H9 (cell line): ENCODE results near the gene CFAP97D1. TPM values are rescaled to one million over a fixed set of nuclear protein-coding genes. Genes with fewer than 3 reads are reported as not detected.

Source experiments
- DNase-seq: peaks from one replicate; pipeline ENCODE4 v3.0.0-alpha.2; 2017
- H2AFZ ChIP-seq: one replicate; pipeline ENCODE4 v1.6.1; 2013; ENCODE audit warnings: mild to moderate bottlenecking, low read length, control low read depth, moderate library complexity
- H2AK5ac ChIP-seq: 2 replicates; pipeline ENCODE4 v1.6.1; 2013; ENCODE audit warnings: low read length, control low read depth, mixed read lengths; ENCODE audit not compliant: insufficient read length
- H2BK120ac ChIP-seq: one replicate; pipeline ENCODE4 v1.6.1; 2013; ENCODE audit warnings: low read depth, mild to moderate bottlenecking, low read length, control low read depth, inconsistent platforms; ENCODE audit not compliant: poor library complexity, severe bottlenecking
- H2BK12ac ChIP-seq: 2 replicates; pipeline ENCODE4 v1.6.1; 2013; ENCODE audit warnings: low read length, control low read depth, mixed read lengths, low read depth; ENCODE audit not compliant: insufficient read length
- H2BK15ac ChIP-seq: 2 replicates; pipeline ENCODE4 v1.6.1; 2013; ENCODE audit warnings: low read depth, low read length, control low read depth
- H2BK20ac ChIP-seq: one replicate; pipeline ENCODE4 v1.6.1; 2013; ENCODE audit warnings: low read depth, mild to moderate bottlenecking, low read length, control low read depth, inconsistent platforms; ENCODE audit not compliant: poor library complexity, severe bottlenecking
- H2BK5ac ChIP-seq: 2 replicates; pipeline ENCODE4 v1.6.1; 2013; ENCODE audit warnings: low read length, control low read depth, mixed read lengths; ENCODE audit not compliant: insufficient read length
- H3K14ac ChIP-seq: 2 replicates; pipeline ENCODE4 v1.6.1; 2013; ENCODE audit warnings: low read length, control low read depth; ENCODE audit not compliant: insufficient read depth
- H3K18ac ChIP-seq: 2 replicates; pipeline ENCODE4 v1.6.1; 2013; ENCODE audit warnings: low read depth, mild to moderate bottlenecking, mixed read lengths, low read length, control low read depth; ENCODE audit not compliant: insufficient read length
- H3K23ac ChIP-seq: 2 replicates; pipeline ENCODE4 v1.6.1; 2013; ENCODE audit warnings: low read length, control low read depth, mixed read lengths, low read depth; ENCODE audit not compliant: insufficient read length
- H3K23me2 ChIP-seq: 2 replicates; pipeline ENCODE4 v1.6.1; 2013; ENCODE audit warnings: low read depth, mild to moderate bottlenecking, mixed read lengths, low read length, control low read depth; ENCODE audit not compliant: insufficient read length, poor library complexity, severe bottlenecking
- H3K27ac ChIP-seq: 2 replicates; pipeline ENCODE4 v1.5.1; 2013; ENCODE audit warnings: low read length, control low read depth, mixed read lengths, low read depth; ENCODE audit not compliant: insufficient read length
- H3K27me3 ChIP-seq: 2 replicates; pipeline ENCODE4 v1.6.1; 2013; ENCODE audit warnings: low read length, control low read depth, inconsistent platforms; ENCODE audit not compliant: insufficient read depth
- H3K4ac ChIP-seq: 2 replicates; pipeline ENCODE4 v1.6.1; 2013; ENCODE audit warnings: low read depth, mild to moderate bottlenecking, control low read depth, inconsistent platforms, low read length, moderate library complexity
- H3K4me1 ChIP-seq: 2 replicates; pipeline ENCODE4 v1.6.1; 2013; ENCODE audit warnings: low read length, control low read depth, inconsistent platforms; ENCODE audit not compliant: insufficient read depth
- H3K4me2 ChIP-seq: 2 replicates; pipeline ENCODE4 v1.6.1; 2013; ENCODE audit warnings: low read length, control low read depth, mixed read lengths; ENCODE audit not compliant: insufficient read length, insufficient read depth
- H3K56ac ChIP-seq: 2 replicates; pipeline ENCODE4 v1.6.1; 2013; ENCODE audit warnings: low read depth, mild to moderate bottlenecking, mixed read lengths, low read length, control low read depth; ENCODE audit not compliant: insufficient read length
- H3K79me1 ChIP-seq: 2 replicates; pipeline ENCODE4 v1.6.1; 2013; ENCODE audit warnings: low read depth, mild to moderate bottlenecking, moderate library complexity, low read length, control low read depth, inconsistent platforms; ENCODE audit not compliant: insufficient read depth, poor library complexity, severe bottlenecking
- H3K79me2 ChIP-seq: 2 replicates; pipeline ENCODE4 v1.6.1; 2013; ENCODE audit warnings: low read length, control low read depth, inconsistent platforms; ENCODE audit not compliant: insufficient read depth
- H3K9ac ChIP-seq: 2 replicates; pipeline ENCODE4 v1.6.1; 2013; ENCODE audit warnings: low read length, control low read depth, mixed read lengths; ENCODE audit not compliant: insufficient read length; ENCODE audit errors: extremely low read depth
- H3K9me3 ChIP-seq: one replicate; pipeline ENCODE4 v1.6.1; 2013; ENCODE audit warnings: low read depth, low read length, inconsistent platforms; ENCODE audit not compliant: control insufficient read depth
- H3T11ph ChIP-seq: one replicate; pipeline ENCODE4 v1.6.1; 2013; ENCODE audit warnings: mild to moderate bottlenecking, low read length, control low read depth, inconsistent platforms
- H4K20me1 ChIP-seq: one replicate; pipeline ENCODE4 v1.6.1; 2013; ENCODE audit not compliant: control insufficient read depth, insufficient read length, insufficient read depth
- H4K5ac ChIP-seq: 2 replicates; pipeline ENCODE4 v1.6.1; 2013; ENCODE audit warnings: low read depth, mild to moderate bottlenecking, mixed read lengths, low read length, control low read depth; ENCODE audit not compliant: insufficient read length
- H4K8ac ChIP-seq: replicated peaks from 2 replicates; pipeline ENCODE4 v1.6.1; 2013; ENCODE audit warnings: low read length, control low read depth, mixed read lengths, low read depth; ENCODE audit not compliant: insufficient read length
- H4K91ac ChIP-seq: 2 replicates; pipeline ENCODE4 v1.6.1; 2013; ENCODE audit warnings: low read depth, mild to moderate bottlenecking, moderate library complexity, mixed read lengths, low read length, control low read depth; ENCODE audit not compliant: insufficient read length
- H3K27ac Mint-ChIP-seq, 3 experiments: 2 replicates in 2 of 3; 3 replicates in 1 of 3; pipeline ENCODE4 v1.8.0; 2020 to 2021; ENCODE audit warnings: mixed read lengths in 3 of 3, mild to moderate bottlenecking in 1 of 3, moderate library complexity in 1 of 3
- H3K27me3 Mint-ChIP-seq: 2 replicates; pipeline ENCODE4 v1.8.0; 2021; ENCODE audit warnings: low read depth, mild to moderate bottlenecking, moderate library complexity, mixed read lengths
- H3K36me3 Mint-ChIP-seq, 3 experiments: 2 replicates in 2 of 3; 3 replicates in 1 of 3; pipeline ENCODE4 v1.8.0; 2020 to 2021; ENCODE audit warnings: low read depth in 3 of 3, mixed read lengths in 3 of 3; ENCODE audit not compliant: insufficient read depth in 1 of 3
- H3K4me1 Mint-ChIP-seq, 2 experiments: 2 replicates each; pipeline ENCODE4 v1.8.0; 2020; ENCODE audit warnings: mixed read lengths in 2 of 2
- H3K4me3 Mint-ChIP-seq, 2 experiments: 2 replicates in 1 of 2; 3 replicates in 1 of 2; pipeline ENCODE4 v1.8.0; 2020 to 2021; ENCODE audit warnings: mild to moderate bottlenecking in 2 of 2, mixed read lengths in 2 of 2, moderate library complexity in 1 of 2
- H3K9me3 Mint-ChIP-seq, 2 experiments: 2 replicates in 1 of 2; 3 replicates in 1 of 2; pipeline ENCODE4 v1.8.0; 2020; ENCODE audit warnings: mild to moderate bottlenecking in 2 of 2, mixed read lengths in 2 of 2, moderate library complexity in 1 of 2
- WGBS: extraction: QIAGEN DNeasy Blood & Tissue Kit; methylation state at CpG from one replicate; pipeline ENCODE4 v1.1.7; 2013; ENCODE audit warnings: missing lambda C conversion rate, low lambda C conversion rate, mixed read lengths; ENCODE audit not compliant: insufficient read length; ENCODE audit errors: extremely low coverage; 5-methylcytosine and 5-hydroxymethylcytosine counted together
- total RNA-seq: library from RNA; stranded (reverse); gene quantifications from 2 replicates; pipeline ENCODE4 v1.2.1, GENCODE V29; 2021
- TF ChIP-seq, protein P1 (sequence below): fragments of 200-600 bp; sonication (generic); conservative IDR thresholded peaks from 3 replicates; pipeline ENCODE4 v1.8.0; 2021; ENCODE audit warnings: antibody characterized with exemption, mild to moderate bottlenecking

CFAP97D1 gene
- total RNA-seq, 1 experiment from 2014 or later: not detected

- WGBS: no CpG with 5 or more reads among the region's 9 CpGs
- Histone ChIP-seq H4K20me1 (no peaks in the 10 kb centered on the region), H3K4me2 (no peak overlapping the region), H3K23ac (no peak overlapping the region), H3K9me3 (no peaks in the 10 kb centered on the region), H3K56ac (no peak overlapping the region), H2BK12ac (no peak overlapping the region), H3K79me2 (no peaks in the 10 kb centered on the region), H2BK15ac (no peak overlapping the region), H3T11ph (no peak overlapping the region), H4K8ac (no peak overlapping the region), H4K5ac (no peak overlapping the region), H3K79me1 (no peaks in the 10 kb centered on the region), H2BK20ac (no peak overlapping the region), H2BK5ac (no peak overlapping the region), H2BK120ac (no peak overlapping the region), H3K23me2 (no peaks in the 10 kb centered on the region), H3K14ac (no peak overlapping the region), H3K27ac (no peak overlapping the region), H3K27me3 (no peaks in the 10 kb centered on the region; the same call in 1 of the 2 replicates), H3K18ac (no peak overlapping the region), H2AFZ (no peak overlapping the region), H3K4me1 (no peaks in the 10 kb centered on the region), H3K9ac (no peak overlapping the region), H3K4ac (no peak overlapping the region), H4K91ac (no peak overlapping the region), H2AK5ac (no peak overlapping the region)
- peaks cover 14% of the 10 kb centered on the region for H3K27me3 Mint-ChIP-seq
- no peak overlapping the region for H3K27ac Mint-ChIP-seq
- H3K4me1 Mint-ChIP-seq: peaks cover 10 to 16% of the 10 kb centered on the region in 2 experiments
- peaks cover 2 to 19% (median 7%) of the 10 kb centered on the region in 3 experiments; a peak in 6 of 7 replicates for H3K36me3 Mint-ChIP-seq
- TF ChIP-seq, protein P1, sequence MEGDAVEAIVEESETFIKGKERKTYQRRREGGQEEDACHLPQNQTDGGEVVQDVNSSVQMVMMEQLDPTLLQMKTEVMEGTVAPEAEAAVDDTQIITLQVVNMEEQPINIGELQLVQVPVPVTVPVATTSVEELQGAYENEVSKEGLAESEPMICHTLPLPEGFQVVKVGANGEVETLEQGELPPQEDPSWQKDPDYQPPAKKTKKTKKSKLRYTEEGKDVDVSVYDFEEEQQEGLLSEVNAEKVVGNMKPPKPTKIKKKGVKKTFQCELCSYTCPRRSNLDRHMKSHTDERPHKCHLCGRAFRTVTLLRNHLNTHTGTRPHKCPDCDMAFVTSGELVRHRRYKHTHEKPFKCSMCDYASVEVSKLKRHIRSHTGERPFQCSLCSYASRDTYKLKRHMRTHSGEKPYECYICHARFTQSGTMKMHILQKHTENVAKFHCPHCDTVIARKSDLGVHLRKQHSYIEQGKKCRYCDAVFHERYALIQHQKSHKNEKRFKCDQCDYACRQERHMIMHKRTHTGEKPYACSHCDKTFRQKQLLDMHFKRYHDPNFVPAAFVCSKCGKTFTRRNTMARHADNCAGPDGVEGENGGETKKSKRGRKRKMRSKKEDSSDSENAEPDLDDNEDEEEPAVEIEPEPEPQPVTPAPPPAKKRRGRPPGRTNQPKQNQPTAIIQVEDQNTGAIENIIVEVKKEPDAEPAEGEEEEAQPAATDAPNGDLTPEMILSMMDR: no peak
- no peak overlapping the region; a peak in 1 of 5 replicates for H3K4me3 Mint-ChIP-seq
- DNase-seq: no peak
- H3K9me3 Mint-ChIP-seq: no peaks in the 10 kb centered on the region
Measured at GRCh38 chr17:43827596-43827995, 47.4 kb downstream of the CFAP97D1 start.
